T-helper 1 cell treated with Interleukin-12 subunit alpha and Interleukin-12 subunit beta and Interleukin-4 antibody, amounts not matched to agents 30 μg/mL and 1 μg/mL, for 36 hours (primary cell): ENCODE data around the gene MS4A3.
"Not testable (repeated sequence)": the region's sequence is repeated elsewhere in the genome, so short reads cannot be mapped to it uniquely, and the experiment has no call there.

ENCODE experiments used
- H3K27ac Mint-ChIP-seq: one replicate; pipeline ENCODE4 v1.8.0; 2021; ENCODE audit warnings: mild to moderate bottlenecking, mixed read lengths
- H3K27me3 Mint-ChIP-seq: one replicate; pipeline ENCODE4 v1.8.0; 2021; ENCODE audit warnings: low read depth, mixed read lengths
- H3K36me3 Mint-ChIP-seq: one replicate; pipeline ENCODE4 v1.8.0; 2021; ENCODE audit warnings: low read depth, mixed read lengths
- H3K4me1 Mint-ChIP-seq: one replicate; pipeline ENCODE4 v1.8.0; 2021; ENCODE audit warnings: low read depth, mixed read lengths
- H3K4me3 Mint-ChIP-seq: one replicate; pipeline ENCODE4 v1.8.0; 2021; ENCODE audit warnings: mild to moderate bottlenecking, moderate library complexity, mixed read lengths
- H3K9me3 Mint-ChIP-seq: one replicate; pipeline ENCODE4 v1.8.0; 2021; ENCODE audit warnings: mixed read lengths

The MS4A3 gene

GRCh38 chr11:60077981-60078380 lies 21.5 kb downstream of the MS4A3 start:
- H3K4me3 Mint-ChIP-seq: no peak overlapping the region
- no peaks in the 10 kb centered on the region for H3K9me3 Mint-ChIP-seq
- H3K27ac Mint-ChIP-seq: no peak overlapping the region
- H3K4me1 Mint-ChIP-seq: no peaks in the 10 kb centered on the region
- no peaks in the 10 kb centered on the region for H3K27me3 Mint-ChIP-seq
- no peaks in the 10 kb centered on the region for H3K36me3 Mint-ChIP-seq

DNA sequence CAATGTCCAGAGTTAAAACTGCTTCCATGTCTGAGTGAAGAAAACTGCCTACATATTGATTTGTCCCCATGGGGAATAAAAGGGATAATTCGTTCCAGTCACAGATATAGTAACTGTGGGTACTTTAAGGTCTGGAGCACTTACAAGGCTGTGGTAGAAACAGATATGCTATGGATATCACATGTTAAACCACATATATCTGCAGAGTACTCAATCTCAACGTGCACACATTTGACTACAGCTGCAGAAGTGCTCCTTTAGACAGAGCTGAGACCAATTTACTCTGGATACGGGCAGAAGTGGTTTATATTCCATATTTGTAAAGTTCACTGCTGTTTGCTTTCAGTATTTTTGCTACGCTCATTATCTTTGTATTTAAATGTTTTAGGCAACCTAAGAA lies 22.3 kb downstream of the MS4A3 start:
- Mint-ChIP-seq H3K36me3 (no peaks in the 10 kb centered on the region), H3K27ac (no peak overlapping the region), H3K4me3 (no peak overlapping the region), H3K4me1 (no peaks in the 10 kb centered on the region), H3K9me3 (no peaks in the 10 kb centered on the region), H3K27me3 (no peaks in the 10 kb centered on the region)

DNA sequence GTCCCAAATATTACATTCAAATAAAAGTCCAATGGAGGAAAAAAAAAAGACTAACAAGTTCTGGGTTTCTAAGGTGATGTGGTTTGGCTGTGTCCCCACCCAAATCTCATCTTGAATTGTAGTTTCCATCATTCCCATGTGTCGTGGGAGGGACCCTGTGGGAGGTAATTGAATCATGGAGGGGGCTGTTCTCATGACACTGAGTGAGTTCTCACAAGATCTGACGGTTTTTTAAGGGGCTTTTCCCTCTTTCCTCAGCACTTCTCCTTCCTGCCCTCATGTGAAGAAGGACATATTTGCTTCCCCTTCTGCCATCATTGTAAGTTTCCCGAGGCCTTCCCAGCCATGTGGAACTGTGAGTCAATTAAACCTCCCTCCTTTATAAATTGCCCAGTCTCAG lies 24.1 kb downstream of the MS4A3 start:
- Mint-ChIP-seq H3K4me3 (no peak overlapping the region), H3K9me3 (no peaks in the 10 kb centered on the region), H3K4me1 (no peaks in the 10 kb centered on the region), H3K36me3 (no peaks in the 10 kb centered on the region), H3K27me3 (no peaks in the 10 kb centered on the region), H3K27ac (no peak overlapping the region)

DNA sequence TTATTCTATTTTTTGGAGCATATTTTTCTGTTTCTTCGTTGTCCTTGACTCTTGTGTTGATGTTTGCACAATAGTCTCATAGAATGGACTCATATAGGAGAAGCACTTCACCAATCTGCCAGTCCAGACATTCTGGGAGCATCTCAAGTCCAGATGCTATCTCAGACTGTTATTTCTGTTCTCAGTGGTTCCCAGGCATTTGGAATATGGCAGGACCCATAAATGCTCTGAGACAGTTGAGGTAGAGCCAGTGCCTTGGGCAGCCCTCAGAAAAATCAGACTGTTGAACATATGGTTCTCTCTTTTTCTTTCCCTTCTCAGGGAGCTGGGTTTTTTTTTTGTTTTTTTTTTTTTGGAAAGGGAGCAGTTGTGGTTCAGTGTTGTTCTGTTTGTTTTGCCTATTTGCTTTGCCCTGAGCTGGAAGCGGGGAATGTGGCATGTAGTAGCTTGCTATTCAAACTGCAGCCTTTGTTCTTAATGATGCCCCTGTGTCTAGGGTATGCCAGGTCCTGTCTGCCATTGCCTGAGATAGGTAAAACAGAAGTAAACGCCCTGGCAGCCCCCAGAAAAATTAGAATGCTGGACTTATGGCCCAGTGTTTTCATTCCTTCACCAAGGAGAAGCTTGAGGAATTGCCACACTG lies 28.3 kb downstream of the MS4A3 start:
- H3K4me1 Mint-ChIP-seq: no peaks in the 10 kb centered on the region
- H3K27ac Mint-ChIP-seq: no peak overlapping the region
- no peaks in the 10 kb centered on the region for H3K36me3 Mint-ChIP-seq
- H3K9me3 Mint-ChIP-seq: no peaks in the 10 kb centered on the region
- no peak overlapping the region for H3K4me3 Mint-ChIP-seq
- no peaks in the 10 kb centered on the region for H3K27me3 Mint-ChIP-seq

- Mint-ChIP-seq H3K4me3 (no peak overlapping the region), H3K4me1 (no peaks in the 10 kb centered on the region), H3K9me3 (no peaks in the 10 kb centered on the region), H3K27me3 (no peaks in the 10 kb centered on the region), H3K36me3 (no peaks in the 10 kb centered on the region), H3K27ac (no peak overlapping the region)
Observed at GRCh38 chr11:60085909-60086308, 29.4 kb downstream of the MS4A3 start.

DNA sequence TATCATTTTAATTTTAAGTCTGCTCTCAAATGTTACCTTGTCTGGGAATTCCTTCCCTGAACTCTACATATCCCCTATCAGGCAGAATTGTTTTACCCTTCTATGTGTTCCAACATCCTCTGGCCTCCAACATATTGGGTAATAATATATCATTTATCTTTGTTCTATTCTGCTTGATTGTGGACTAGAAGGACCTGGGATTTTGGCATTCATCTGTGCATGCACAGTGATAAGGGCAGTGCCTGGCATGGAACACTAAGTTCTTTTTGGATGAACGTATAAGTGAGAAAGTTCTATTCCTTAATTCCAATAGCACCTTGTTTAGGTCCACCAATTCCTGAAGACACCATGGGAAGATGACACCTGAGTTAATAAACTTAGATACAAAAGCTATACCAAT lies 30.8 kb downstream of the MS4A3 start:
- Mint-ChIP-seq H3K27me3 (no peaks in the 10 kb centered on the region), H3K4me1 (no peaks in the 10 kb centered on the region), H3K36me3 (no peaks in the 10 kb centered on the region), H3K27ac (no peak overlapping the region), H3K4me3 (no peak overlapping the region), H3K9me3 (no peaks in the 10 kb centered on the region)

DNA sequence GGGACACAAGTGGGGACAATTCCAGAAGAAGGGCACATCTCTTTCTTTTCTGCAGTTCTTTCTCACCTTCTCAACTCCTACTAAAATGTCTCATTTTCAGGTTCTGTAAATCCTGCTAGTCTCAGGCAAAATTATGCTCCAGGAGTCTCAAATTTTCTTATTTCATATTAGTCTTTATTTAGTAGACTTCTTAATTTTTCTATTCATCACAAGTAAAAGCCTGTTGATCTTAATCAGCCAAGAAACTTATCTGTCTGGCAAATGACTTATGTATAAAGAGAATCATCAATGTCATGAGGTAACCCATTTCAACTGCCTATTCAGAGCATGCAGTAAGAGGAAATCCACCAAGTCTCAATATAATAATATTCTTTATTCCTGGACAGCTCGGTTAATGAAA lies 31.9 kb downstream of the MS4A3 start, which contains the start of gene MS4A2:
MS4A2 (plus strand) TSS at position 301 of the 400 bp plus-strand sequence. CDS start 102 bp downstream, outside the sequence.
- Mint-ChIP-seq H3K36me3 (no peaks in the 10 kb centered on the region), H3K27me3 (no peaks in the 10 kb centered on the region), H3K4me3 (no peak within 1 kb of the TSS), H3K4me1 (no peaks in the 10 kb centered on the region), H3K27ac (no peak within 1 kb of the TSS), H3K9me3 (no peaks in the 10 kb centered on the region)

- H3K36me3 Mint-ChIP-seq: no peaks in the 10 kb centered on the region
- H3K27ac Mint-ChIP-seq: no peak overlapping the region
- H3K27me3 Mint-ChIP-seq: peaks cover 3% of the 10 kb centered on the region
- no peaks in the 10 kb centered on the region for H3K9me3 Mint-ChIP-seq
- H3K4me3 Mint-ChIP-seq: no peak overlapping the region
- no peaks in the 10 kb centered on the region for H3K4me1 Mint-ChIP-seq
Observed at GRCh38 chr11:60095477-60096120, 39.1 kb downstream of the MS4A3 start.

DNA sequence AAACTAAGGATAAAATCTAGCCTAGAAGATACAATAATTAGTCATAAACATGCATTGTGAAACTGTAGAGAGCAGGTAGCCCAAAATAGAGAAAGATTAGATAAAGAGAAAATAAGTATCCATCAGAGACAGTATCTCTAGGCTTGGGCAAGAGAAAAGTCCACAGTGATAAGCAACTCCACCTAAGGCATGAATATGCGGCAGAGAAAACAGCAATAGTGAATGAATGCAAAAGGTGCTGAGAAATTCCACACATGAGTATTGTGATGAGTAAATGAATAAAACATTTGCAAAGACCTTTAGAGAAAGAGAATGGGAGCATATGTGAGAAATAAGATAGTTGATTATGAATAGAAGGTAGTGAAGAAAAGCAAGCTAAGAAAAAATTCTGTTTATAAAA lies 40.7 kb downstream of the MS4A3 start:
- peaks cover 3% of the 10 kb centered on the region for H3K27me3 Mint-ChIP-seq
- no peaks in the 10 kb centered on the region for H3K9me3 Mint-ChIP-seq
- no peak overlapping the region for H3K4me3 Mint-ChIP-seq
- H3K36me3 Mint-ChIP-seq: no peaks in the 10 kb centered on the region
- H3K27ac Mint-ChIP-seq: no peak overlapping the region
- H3K4me1 Mint-ChIP-seq: no peaks in the 10 kb centered on the region

DNA sequence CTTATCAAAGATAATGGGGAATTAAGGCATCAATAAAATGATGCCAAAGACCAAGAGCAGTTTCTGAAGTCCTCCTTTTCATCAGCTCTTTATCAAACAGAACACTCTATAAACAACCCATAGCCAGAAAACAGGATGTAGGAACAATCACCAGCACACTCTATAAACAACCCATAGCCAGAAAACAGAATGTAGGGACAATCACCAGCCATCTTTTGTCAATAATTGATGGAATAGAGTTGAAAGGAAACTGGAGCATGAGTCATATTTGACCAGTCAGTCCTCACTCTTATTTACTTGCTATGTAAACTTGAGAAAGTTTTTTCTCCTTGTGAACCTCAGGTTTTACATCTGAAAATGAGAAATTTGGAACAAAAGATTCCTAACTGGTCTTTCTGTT lies 42.0 kb downstream of the MS4A3 start:
- Mint-ChIP-seq H3K9me3 (no peaks in the 10 kb centered on the region), H3K36me3 (no peaks in the 10 kb centered on the region), H3K4me3 (no peak overlapping the region), H3K27ac (no peak overlapping the region), H3K4me1 (no peaks in the 10 kb centered on the region), H3K27me3 (peaks cover 3% of the 10 kb centered on the region)

- H3K4me3 Mint-ChIP-seq: no peak overlapping the region
- no peaks in the 10 kb centered on the region for H3K36me3 Mint-ChIP-seq
- H3K4me1 Mint-ChIP-seq: no peaks in the 10 kb centered on the region
- H3K27ac Mint-ChIP-seq: no peak overlapping the region
- no peaks in the 10 kb centered on the region for H3K9me3 Mint-ChIP-seq
- H3K27me3 Mint-ChIP-seq: no peaks in the 10 kb centered on the region
Observed at GRCh38 chr11:60100516-60100915, 44.1 kb downstream of the MS4A3 start.

- H3K4me3 Mint-ChIP-seq, H3K4me1 Mint-ChIP-seq, H3K27me3 Mint-ChIP-seq, H3K36me3 Mint-ChIP-seq, H3K27ac Mint-ChIP-seq, H3K9me3 Mint-ChIP-seq: not testable (repeated sequence)
Observed at GRCh38 chr11:60101368-60101767, 44.9 kb downstream of the MS4A3 start.

GRCh38 chr11:60104471-60105115 lies 48.1 kb downstream of the MS4A3 start:
- H3K4me1 Mint-ChIP-seq, H3K27ac Mint-ChIP-seq, H3K4me3 Mint-ChIP-seq, H3K27me3 Mint-ChIP-seq, H3K36me3 Mint-ChIP-seq, H3K9me3 Mint-ChIP-seq: not testable (repeated sequence)

GRCh38 chr11:60108631-60109030 lies 52.2 kb downstream of the MS4A3 start:
- not testable (repeated sequence) for H3K36me3 Mint-ChIP-seq, H3K4me1 Mint-ChIP-seq, H3K4me3 Mint-ChIP-seq, H3K9me3 Mint-ChIP-seq, H3K27ac Mint-ChIP-seq, H3K27me3 Mint-ChIP-seq

DNA sequence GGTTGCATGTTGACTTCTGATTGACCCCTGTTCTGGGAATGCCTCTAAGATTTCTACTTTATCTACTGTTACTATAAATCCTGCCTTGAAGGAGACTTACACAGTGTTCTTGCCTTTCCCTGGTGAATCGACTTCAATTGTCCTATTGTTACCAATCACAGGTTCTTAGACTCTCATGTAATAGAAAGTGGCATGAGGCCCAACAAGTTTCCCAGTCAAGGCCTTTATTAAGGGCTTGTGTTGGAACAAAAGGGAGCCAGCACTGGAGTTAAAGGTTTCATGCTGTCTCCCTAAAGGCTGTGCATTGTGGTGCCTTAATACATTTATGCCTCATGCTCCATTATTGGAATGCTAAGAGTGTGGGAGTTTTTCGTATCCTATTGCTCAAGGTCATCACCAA lies 55.3 kb downstream of the MS4A3 start:
- Mint-ChIP-seq H3K27me3 (peaks cover 4% of the 10 kb centered on the region), H3K36me3 (no peaks in the 10 kb centered on the region), H3K27ac (no peak overlapping the region), H3K9me3 (no peaks in the 10 kb centered on the region), H3K4me3 (no peak overlapping the region), H3K4me1 (no peaks in the 10 kb centered on the region)
